Stimulated activated naive CD4-positive, alpha-beta T cell treated with Interleukin-2 at 50 U/mL for 16 hours (primary cell): Measurements from ENCODE around the gene MIR17HG.
A peak's percentile ranks its signal among the peaks of the same experiment; 100 is the strongest.
"Not testable (repeated sequence)": the region's sequence is repeated elsewhere in the genome, so short reads cannot be mapped to it uniquely, and the experiment has no call there.

Source experiments
- DNase-seq: peaks from one replicate; lab custom pipeline; 2025; lab: John Stamatoyannopoulos, UW

MIR17HG gene

GRCh38 chr13:91347202-91347995, at the start of gene MIR17HG:
Gene MIR17HG (plus strand): TSS chr13:91347687.
- peak; percentile 89 for DNase-seq

GRCh38 chr13:91298060-91298459, 49.4 kb upstream of the MIR17HG start:
- no peak for DNase-seq

GRCh38 chr13:91302111-91302510, 45.4 kb upstream of the MIR17HG start:
- DNase-seq, result no peak

- DNase-seq, result no peak
Measured at GRCh38 chr13:91303031-91303430, 44.5 kb upstream of the MIR17HG start.

GRCh38 chr13:91304741-91305140, 42.7 kb upstream of the MIR17HG start:
- no peak for DNase-seq

- DNase-seq, result no peak
Measured at GRCh38 chr13:91305652-91306051, 41.8 kb upstream of the MIR17HG start.

GRCh38 chr13:91307887-91308286, 39.6 kb upstream of the MIR17HG start:
- no peak for DNase-seq

- no peak for DNase-seq
Measured at GRCh38 chr13:91308299-91308698, 39.2 kb upstream of the MIR17HG start.

- no peak for DNase-seq
Measured at GRCh38 chr13:91311491-91311890, 36.0 kb upstream of the MIR17HG start.

GRCh38 chr13:91312324-91312723, 35.2 kb upstream of the MIR17HG start:
- DNase-seq, result no peak

- DNase-seq, result no peak
Measured at GRCh38 chr13:91313103-91313502, 34.4 kb upstream of the MIR17HG start.

GRCh38 chr13:91313581-91313980, 33.9 kb upstream of the MIR17HG start:
- no peak for DNase-seq

- DNase-seq, result no peak
Measured at GRCh38 chr13:91314888-91315287, 32.6 kb upstream of the MIR17HG start.

- DNase-seq, result no peak
Measured at GRCh38 chr13:91318886-91319285, 28.6 kb upstream of the MIR17HG start.

- DNase-seq, result no peak
Measured at GRCh38 chr13:91319996-91320395, 27.5 kb upstream of the MIR17HG start.

GRCh38 chr13:91320990-91321389, 26.5 kb upstream of the MIR17HG start:
- DNase-seq, result not testable (repeated sequence)

GRCh38 chr13:91323349-91323748, 24.1 kb upstream of the MIR17HG start:
- no peak for DNase-seq

- DNase-seq, result no peak
Measured at GRCh38 chr13:91326146-91326545, 21.3 kb upstream of the MIR17HG start.

GRCh38 chr13:91328726-91329125, 18.8 kb upstream of the MIR17HG start:
- DNase-seq, result no peak

GRCh38 chr13:91329733-91330132, 17.8 kb upstream of the MIR17HG start:
- DNase-seq, result no peak

GRCh38 chr13:91331047-91331915, 16.2 kb upstream of the MIR17HG start:
- no peak for DNase-seq

- DNase-seq, result peak; percentile 4
Measured at GRCh38 chr13:91346062-91346461, 1.4 kb upstream of the MIR17HG start.

GRCh38 chr13:91346850-91347201, 661 bp upstream of the MIR17HG start:
- DNase-seq, result peak; percentile 33
